SIG-M5 treated with dmso at 0.1 percent for 504 hours (cell line): Measurements from ENCODE around the gene CRIM1.
"Not testable (repeated sequence)": the region's sequence is repeated elsewhere in the genome, so short reads cannot be mapped to it uniquely, and the experiment has no call there.

Experiments used
- DNase-seq: peaks from one replicate; lab custom pipeline; 2025; ENCODE audit not compliant: unreplicated experiment; lab: John Stamatoyannopoulos, UW

Gene CRIM1

GRCh38 chr2:36351291-36351690 is 4.3 kb upstream of the CRIM1 start:
- DNase-seq = no peak

GRCh38 chr2:36351736-36352349 is 3.7 kb upstream of the CRIM1 start:
- peak; percentile 67 for DNase-seq

DNA sequence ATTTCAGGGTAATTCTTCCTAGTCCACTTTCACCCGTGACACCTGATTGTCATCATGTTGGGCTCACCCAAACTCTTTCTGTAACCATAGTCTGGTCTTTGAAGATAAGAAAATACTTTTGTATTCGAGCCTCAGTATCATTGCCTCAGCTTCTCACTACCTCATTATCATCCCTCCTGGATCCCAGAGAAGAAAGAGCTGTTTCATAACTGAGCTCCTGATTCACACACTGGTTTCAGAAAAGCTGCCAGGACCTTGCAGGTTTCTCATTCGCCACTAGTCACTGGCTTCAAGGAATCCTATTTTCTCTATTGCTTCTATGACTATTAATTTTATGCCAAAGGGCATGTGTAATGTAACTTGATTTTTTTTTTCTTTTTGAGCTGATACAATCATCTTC is 2.9 kb upstream of the CRIM1 start:
- no peak for DNase-seq

- DNase-seq = no peak
Observed at GRCh38 chr2:36354811-36355150, 797 bp upstream of the CRIM1 start.

DNA sequence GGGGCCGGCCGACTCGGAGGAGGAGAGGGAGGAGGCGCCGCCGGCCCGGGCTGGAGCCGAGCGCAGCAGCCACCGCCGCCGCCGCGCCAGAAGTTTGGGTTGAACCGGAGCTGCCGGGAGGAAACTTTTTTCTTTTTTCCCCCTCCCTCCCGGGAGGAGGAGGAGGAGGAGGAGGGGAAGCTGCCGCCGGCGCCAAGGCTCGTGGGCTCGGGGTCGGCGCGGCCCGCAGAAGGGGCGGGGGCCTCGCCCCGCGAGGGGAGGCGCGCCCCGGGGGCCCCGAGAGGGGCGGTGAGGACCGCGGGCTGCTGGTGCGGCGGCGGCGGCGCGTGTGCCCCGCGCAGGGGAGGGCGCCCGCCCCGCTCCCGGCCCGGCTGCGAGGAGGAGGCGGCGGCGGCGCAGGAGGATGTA is 316 bp downstream of the CRIM1 start:
- DNase-seq = no peak

- DNase-seq = peak; percentile 28
Observed at GRCh38 chr2:36356298-36356989, 866 bp downstream of the CRIM1 start.

- DNase-seq = peak; percentile 42
Observed at GRCh38 chr2:36356990-36357846, 1.6 kb downstream of the CRIM1 start.

DNA sequence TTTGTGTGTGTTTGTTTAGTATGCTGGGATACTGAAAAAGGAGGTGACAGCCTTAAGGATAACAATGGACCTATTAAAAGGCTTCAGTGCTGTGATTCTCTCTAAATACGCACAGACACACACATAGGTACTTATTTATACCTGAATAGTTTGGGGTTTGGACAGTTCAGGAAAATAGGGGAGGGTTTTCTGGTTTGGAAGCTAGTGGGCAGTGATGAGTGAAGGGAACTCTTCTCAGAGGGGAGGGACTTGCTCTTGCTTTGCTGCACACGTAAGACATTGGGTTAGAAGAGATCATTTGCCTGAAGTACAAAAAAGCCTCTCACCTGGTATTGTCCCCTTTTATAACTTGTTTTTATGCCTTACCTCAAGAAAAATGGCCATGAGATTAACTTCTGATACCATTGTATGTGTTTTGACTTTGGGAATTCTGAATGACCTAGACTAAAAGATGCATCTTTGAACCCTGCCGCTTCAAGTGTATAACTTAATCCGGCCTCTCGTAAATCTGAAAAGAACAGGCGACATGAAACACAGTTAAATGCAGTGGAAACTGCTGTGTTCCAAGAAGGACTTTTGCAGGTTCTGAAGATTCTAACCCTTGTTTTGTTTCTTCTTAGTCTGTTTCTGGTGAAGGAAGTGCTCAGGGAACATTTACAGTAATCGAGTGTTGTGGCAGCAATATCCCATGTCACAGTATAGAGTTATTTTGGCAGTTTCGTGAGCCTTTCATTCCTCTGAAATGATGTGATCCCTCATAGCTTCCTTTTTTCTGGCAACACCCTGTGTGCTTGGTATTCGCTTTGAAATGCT is 2.5 kb downstream of the CRIM1 start:
- DNase-seq = no peak

DNA sequence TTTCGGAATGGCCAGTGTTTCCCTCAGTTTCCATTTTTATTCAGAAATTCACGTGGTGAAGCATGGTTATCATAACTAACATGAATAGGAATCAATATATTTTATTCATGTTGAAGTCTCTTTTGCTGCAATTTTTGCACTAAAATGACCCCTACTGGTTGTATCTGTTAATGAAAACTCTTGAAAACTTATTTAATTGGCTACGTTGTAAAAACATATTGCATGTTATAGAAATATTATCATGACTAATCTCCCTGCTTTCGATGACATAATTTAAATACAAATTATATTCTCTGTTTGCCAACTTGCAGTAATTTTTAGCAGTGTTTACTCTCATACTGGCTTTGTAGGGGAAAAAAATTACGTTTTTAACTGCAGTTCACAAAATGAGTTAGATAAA is 3.5 kb downstream of the CRIM1 start:
- no peak for DNase-seq

- DNase-seq = no peak
Observed at GRCh38 chr2:36360063-36360462, 4.5 kb downstream of the CRIM1 start.

DNA sequence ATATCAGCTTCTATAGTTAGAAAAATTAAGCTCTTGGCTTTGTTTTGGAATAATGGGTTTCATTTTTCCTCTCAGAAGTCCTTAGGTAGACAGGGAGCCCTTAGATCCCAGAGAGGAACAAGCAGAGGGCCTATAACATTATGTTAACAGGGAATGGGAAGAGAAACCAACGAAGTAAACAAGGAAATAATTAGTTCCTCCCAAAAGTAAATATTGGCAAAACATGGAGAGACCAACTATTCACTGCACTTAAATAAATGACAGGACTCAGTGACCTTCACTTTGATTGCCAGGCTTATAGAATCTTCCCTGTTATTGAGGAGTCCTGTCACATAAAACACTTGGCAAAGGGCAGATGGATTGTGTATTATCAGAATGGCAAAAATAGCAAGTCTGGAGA is 5.3 kb downstream of the CRIM1 start:
- no peak for DNase-seq

GRCh38 chr2:36361396-36361795 is 5.8 kb downstream of the CRIM1 start:
- no peak for DNase-seq

DNA sequence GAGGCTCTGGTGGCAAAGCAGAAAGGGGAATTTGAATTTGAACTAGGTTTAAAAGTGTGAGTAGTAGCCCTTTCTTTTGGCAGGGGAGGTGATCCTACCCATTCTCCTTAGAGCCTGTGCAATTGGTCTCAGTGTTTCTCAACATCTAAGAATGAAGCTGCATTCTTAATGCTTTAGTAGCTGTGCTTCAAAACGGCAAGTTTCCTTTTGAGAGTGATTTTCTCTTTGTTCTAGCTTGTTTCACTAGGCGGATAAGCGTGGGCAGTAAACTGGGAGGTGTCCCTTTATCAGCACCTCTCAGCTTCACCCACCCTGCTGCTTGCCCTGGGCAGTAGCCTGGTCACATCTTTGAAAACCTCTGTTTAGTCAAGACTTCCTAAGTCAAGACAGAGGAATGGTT is 6.7 kb downstream of the CRIM1 start:
- no peak for DNase-seq

DNA sequence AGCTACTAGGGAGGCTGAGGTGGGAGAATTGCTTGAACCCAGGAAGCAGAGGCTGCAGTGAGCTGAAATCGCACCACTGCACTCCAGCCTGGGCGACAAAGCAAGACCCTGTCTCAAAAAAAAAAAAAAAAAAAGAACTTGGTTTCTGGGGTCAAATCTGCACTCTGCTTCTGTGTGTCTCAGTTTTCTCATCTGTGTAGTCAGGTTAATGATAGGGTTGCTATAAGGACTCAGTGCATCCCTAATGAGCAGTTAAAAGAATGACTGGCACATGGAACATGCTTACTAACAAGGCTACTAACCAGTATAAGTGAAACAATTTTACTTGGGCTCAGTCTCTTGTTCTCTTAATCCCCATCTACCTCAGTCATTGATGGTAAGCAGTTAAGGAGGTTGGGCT is 7.5 kb downstream of the CRIM1 start:
- not testable (repeated sequence) for DNase-seq

DNA sequence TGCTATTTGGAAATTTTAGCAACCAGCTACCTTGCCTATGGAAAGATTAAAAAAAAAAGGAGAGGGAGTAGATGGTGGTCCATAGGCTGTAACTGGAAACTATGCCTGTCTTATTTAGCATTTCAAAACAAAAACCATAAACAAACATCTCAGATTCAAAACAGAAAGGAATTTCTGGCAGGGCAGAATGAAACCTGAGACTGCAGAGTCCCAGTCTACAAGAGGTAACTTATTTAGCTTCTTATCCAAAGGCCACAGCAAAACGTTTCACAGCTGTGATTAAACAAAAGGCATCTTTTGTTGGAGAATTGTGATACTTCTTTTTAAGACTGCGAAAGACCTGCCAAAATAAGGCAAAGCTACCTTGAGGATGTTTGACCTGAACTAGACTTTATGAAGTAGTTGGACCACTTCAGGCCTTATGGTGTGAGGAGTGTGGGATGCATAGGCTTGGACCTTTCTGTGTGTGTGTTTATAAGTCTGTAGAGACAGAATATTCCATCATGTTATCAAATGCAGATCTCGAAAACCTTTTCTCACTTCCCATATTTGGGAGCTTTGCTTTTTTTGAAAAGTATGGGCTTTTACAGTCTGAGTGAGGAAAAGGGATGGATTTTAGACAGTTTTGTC is 11.0 kb downstream of the CRIM1 start:
- no peak for DNase-seq

DNA sequence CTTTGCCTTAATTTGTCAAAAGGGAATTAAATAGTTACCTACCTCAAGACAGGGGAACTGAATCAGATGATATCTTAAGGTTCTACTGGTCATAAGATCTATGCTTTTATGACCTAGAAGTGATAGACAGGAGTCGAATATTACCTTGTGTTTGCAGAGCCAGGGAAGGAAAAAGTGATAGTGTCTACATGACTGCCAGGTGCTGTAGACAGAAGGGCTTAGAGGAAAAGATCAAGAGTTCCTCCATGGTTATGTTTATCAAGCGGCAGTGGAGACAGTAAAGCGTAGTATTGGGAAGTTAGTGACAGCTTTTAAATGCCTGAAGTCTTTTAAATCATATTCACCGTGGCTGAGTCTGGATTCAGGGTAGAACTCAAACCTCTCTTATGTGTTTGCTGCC is 11.9 kb downstream of the CRIM1 start:
- no peak for DNase-seq

- no peak for DNase-seq
Observed at GRCh38 chr2:36367895-36368353, 12.3 kb downstream of the CRIM1 start.

GRCh38 chr2:36368438-36368837 is 12.9 kb downstream of the CRIM1 start:
- no peak for DNase-seq

DNA sequence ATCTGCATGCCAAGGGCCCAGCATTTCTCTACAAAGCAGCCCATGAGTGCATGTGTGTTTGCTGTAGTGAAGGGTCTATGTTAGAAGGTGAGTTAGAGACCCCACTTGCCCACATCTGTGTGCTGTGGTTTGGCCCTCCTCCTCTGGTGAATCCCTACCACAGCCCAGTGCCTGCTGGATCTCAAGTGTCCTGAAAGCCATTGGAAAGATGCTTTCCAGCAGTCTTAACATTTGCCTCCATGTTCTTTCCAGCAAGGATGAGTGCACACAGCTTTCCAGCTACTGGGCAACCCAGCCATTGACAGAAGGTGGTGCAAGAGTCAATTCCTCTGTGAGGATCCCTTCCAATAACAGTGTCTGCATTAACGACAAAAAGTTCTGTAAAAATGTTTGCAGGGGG is 13.6 kb downstream of the CRIM1 start:
- no peak for DNase-seq

GRCh38 chr2:36369716-36370115 is 14.1 kb downstream of the CRIM1 start:
- DNase-seq = no peak

DNA sequence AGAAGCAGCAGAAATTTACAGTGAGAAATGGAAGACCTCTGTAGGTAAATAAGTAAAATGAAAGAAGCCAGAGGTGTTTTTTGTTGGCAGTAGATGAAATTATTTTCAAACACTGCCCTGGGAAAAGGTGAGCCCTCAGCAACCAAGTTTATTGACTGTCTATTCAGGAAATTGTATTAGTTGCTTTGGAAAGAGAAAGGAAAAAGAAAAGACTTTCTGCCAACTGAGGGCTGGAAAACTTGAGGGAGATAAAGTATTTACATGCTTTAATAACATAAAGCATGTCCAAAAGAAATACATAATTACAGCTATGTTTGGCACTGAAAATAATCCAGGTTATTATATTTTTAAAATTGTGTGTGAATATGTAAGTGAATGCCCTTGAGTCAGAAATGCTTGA is 14.7 kb downstream of the CRIM1 start:
- no peak for DNase-seq
